K562 (cell line): ENCODE measurements around the gene TMEM107. TPM values are rescaled to one million over a fixed set of nuclear protein-coding genes. Genes with fewer than 3 reads are reported as not detected.
A peak's percentile ranks its signal among the peaks of the same experiment; 100 is the strongest.

Experiments used
- ARID1B ChIP-seq: fragments of 450-650 bp; IDR thresholded peaks from 2 replicates; pipeline ENCODE4 v1.6.1; 2016; ENCODE audit warnings: antibody characterized with exemption, mild to moderate bottlenecking, inconsistent platforms
- BCL6 ChIP-seq: fragments of 250-450 bp; sonication (Bioruptor Pico); IDR thresholded peaks from 2 replicates; pipeline ENCODE4 v1.4.0; 2020
- DEAF1 ChIP-seq: fragments of 450-650 bp; formaldehyde crosslinking; IDR thresholded peaks from 2 replicates; pipeline ENCODE4 v1.4.0; 2020; ENCODE audit warnings: mild to moderate bottlenecking, moderate library complexity
- GTF2E2 ChIP-seq: fragments of 200-800 bp; sonication (Bioruptor generic); IDR thresholded peaks from 2 replicates; pipeline ENCODE4 v1.6.1; 2016; ENCODE audit warnings: missing genetic modification characterization, missing compliant biosample characterization
- IFI16 ChIP-seq: fragments of 250-450 bp; sonication (Bioruptor Pico); IDR thresholded peaks from 2 replicates; pipeline ENCODE4 v2.1.2; 2022; ENCODE audit warnings: mild to moderate bottlenecking, inconsistent platforms
- KAT7 ChIP-seq: sonication (generic); formaldehyde crosslinking; IDR thresholded peaks from 2 replicates; pipeline ENCODE4 v1.8.0; 2022; ENCODE audit warnings: missing genetic modification reagents, mild to moderate bottlenecking, borderline replicate concordance
- L3MBTL2 ChIP-seq: fragments of 450-650 bp; IDR thresholded peaks from 2 replicates; pipeline ENCODE4 v1.6.1; 2016; ENCODE audit warnings: mild to moderate bottlenecking, moderate library complexity
- LEF1 ChIP-seq: fragments of 450-650 bp; IDR thresholded peaks from 2 replicates; pipeline ENCODE4 v1.6.1; 2016; ENCODE audit warnings: mild to moderate bottlenecking
- MED1 ChIP-seq: sonication (generic); formaldehyde crosslinking; IDR thresholded peaks from 2 replicates; pipeline ENCODE4 v1.8.1; 2023; ENCODE audit warnings: missing genetic modification reagents, borderline replicate concordance
- MIER1 ChIP-seq: fragments of 450-650 bp; IDR thresholded peaks from 2 replicates; pipeline ENCODE4 v1.6.1; 2016; ENCODE audit warnings: antibody characterized with exemption, mild to moderate bottlenecking, low read depth
- NFYB ChIP-seq: IDR thresholded peaks from 2 replicates; pipeline ENCODE4 v1.6.1; 2011; ENCODE audit warnings: mild to moderate bottlenecking, moderate library complexity; ENCODE audit not compliant: insufficient read length; ENCODE audit errors: extremely low read depth
- NONO ChIP-seq, 2 experiments: fragments of 200-400 bp in 1 of 2; fragments of 450-650 bp in 1 of 2; formaldehyde crosslinking in 1 of 2; IDR thresholded peaks; 2 replicates each; pipeline ENCODE4 v1.6.1; 2017; ENCODE audit warnings: low read depth in 2 of 2, mild to moderate bottlenecking in 2 of 2, moderate library complexity in 2 of 2, low read length in 1 of 2
- NR2C2 ChIP-seq, 2 experiments: fragments of 200-800 bp in 1 of 2; sonication (Bioruptor generic) in 1 of 2; sonication (generic) in 1 of 2; formaldehyde crosslinking in 1 of 2; IDR thresholded peaks; 2 replicates each; pipeline versions ENCODE4 v1.6.1 to v1.8.0; 2016 to 2022; ENCODE audit warnings: mild to moderate bottlenecking in 1 of 2, missing compliant biosample characterization in 1 of 2, missing genetic modification characterization in 1 of 2, missing genetic modification reagents in 1 of 2
- POLR2AphosphoS2 ChIP-seq: IDR thresholded peaks from 2 replicates; pipeline ENCODE4 v1.6.1; 2012; ENCODE audit warnings: low read length, improper control_type of control experiment
- POU5F1 ChIP-seq: fragments of 150-350 bp; IDR thresholded peaks from 2 replicates; pipeline ENCODE4 v1.6.1; 2014; ENCODE audit warnings: borderline replicate concordance, low read length, low read depth, mild to moderate bottlenecking; ENCODE audit not compliant: partially characterized antibody
- PYGO2 ChIP-seq: fragments of 450-650 bp; IDR thresholded peaks from 2 replicates; pipeline ENCODE4 v1.6.1; 2016; ENCODE audit warnings: mild to moderate bottlenecking, missing genetic modification characterization, moderate library complexity, missing compliant biosample characterization
- SRSF9 ChIP-seq: fragments of 200-400 bp; formaldehyde crosslinking; IDR thresholded peaks from 2 replicates; pipeline ENCODE4 v1.6.1; 2017; ENCODE audit warnings: low read depth, low read length, borderline replicate concordance
- TSC22D4 ChIP-seq: fragments of 450-650 bp; IDR thresholded peaks from 2 replicates; pipeline ENCODE4 v1.6.1; 2016; ENCODE audit warnings: missing genetic modification characterization, missing biosample characterization, control low read depth
- WHSC1 ChIP-seq: IDR thresholded peaks from one replicate; pipeline ENCODE4 v1.6.1; 2012; ENCODE audit warnings: low read length, control low read depth, inconsistent platforms
- ZBTB1 ChIP-seq: sonication (generic); formaldehyde crosslinking; IDR thresholded peaks from 2 replicates; pipeline ENCODE4 v1.8.1; 2023; ENCODE audit warnings: missing genetic modification reagents, low read depth, mild to moderate bottlenecking, borderline replicate concordance
- ZNF551 ChIP-seq: fragments of 250-450 bp; sonication (Bioruptor Pico); IDR thresholded peaks from 2 replicates; pipeline ENCODE4 v1.5.0; 2021; ENCODE audit warnings: mild to moderate bottlenecking, moderate library complexity
- ZNF76 ChIP-seq: fragments of 250-450 bp; sonication (Bioruptor Pico); IDR thresholded peaks from 2 replicates; pipeline ENCODE4 v1.4.0; 2020; ENCODE audit warnings: mild to moderate bottlenecking, moderate library complexity, borderline replicate concordance
- ZNF778 ChIP-seq: fragments of 450-650 bp; formaldehyde crosslinking; IDR thresholded peaks from 2 replicates; pipeline ENCODE4 v1.4.0; 2020; ENCODE audit warnings: mild to moderate bottlenecking, moderate library complexity
- polyA plus RNA-seq, 8 experiments: library from polyadenylated mRNA; depleted of rRNA in 4 of 8; stranded (reverse) in 5 of 8; unstranded in 3 of 8; fragments of >200 nt; fragmentation: Nextera tagmentation in 2 of 8; fragmentation: Illumina TruSeq in 1 of 8; extraction: Ambion mirVana in 2 of 8; extraction: Trizol in 1 of 8; gene quantifications; 2 replicates each; pipeline versions ENCODE4 v1.2.1 to v1.2.3, GENCODE V29; 2011 to 2014; ENCODE audit warnings: inconsistent platforms in 1 of 8, missing spikeins in 1 of 8
- total RNA-seq, 7 experiments: library from RNA; depleted of rRNA in 6 of 7; stranded (reverse); fragments of >200 nt in 6 of 7; fragmentation: Illumina TruSeq in 2 of 7; extraction: Trizol in 2 of 7; gene quantifications; 2 replicates each; pipeline versions ENCODE4 v1.2.1 to v1.2.3, GENCODE V29; 2011 to 2021; ENCODE audit warnings: low replicate concordance in 1 of 7
- TF ChIP-seq, protein P1 (sequence below): sonication (generic); formaldehyde crosslinking; IDR thresholded peaks from 2 replicates; pipeline ENCODE4 v1.8.0; 2023; ENCODE audit warnings: mild to moderate bottlenecking, missing genetic modification reagents

The TMEM107 gene
- total and polyA plus RNA-seq, 9 of the 15 experiments (the other 6 are each of a cell fraction or from before 2014, with no cell fraction given): 7.1 to 26.2 (median 16.9) TPM

DNA sequence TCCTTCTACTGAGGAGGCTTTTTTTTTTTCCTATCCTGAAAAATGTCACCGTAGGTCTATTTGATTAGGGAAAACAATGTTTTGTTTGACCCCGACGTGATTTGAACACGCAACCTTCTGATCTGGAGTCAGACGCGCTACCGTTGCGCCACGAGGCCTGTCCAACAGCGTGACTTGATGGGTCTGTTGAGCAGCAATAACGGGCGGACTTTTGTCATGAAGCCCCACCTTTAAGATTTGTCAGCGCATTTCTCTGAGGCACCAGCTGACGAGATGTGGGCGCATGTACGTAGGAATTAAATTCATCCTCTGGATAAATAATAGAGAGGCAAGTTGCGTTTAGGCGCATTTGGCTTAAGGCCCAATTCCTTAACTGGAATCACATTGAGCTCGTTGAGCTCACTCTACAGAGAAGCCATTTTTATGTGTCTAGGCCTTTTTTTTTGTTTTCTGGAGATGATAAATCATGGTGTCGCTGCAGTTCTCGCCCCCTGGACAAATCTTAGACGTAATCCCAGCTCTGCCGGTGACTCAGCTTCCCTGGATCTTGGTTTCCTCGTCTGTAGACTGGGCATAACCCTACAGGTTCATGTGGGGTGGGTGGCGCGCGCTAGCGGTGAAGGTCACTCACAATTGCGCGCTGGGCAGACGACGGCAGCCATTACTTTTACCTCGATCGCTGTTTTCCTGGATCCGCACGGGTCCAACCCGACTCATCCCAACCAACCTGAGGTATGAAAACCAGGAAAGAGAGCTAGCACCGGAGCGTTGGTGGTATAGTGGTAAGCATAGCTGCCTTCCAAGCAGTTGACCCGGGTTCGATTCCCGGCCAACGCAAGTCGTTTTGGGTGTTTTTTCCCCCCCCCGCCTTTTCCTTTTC is 44.8 kb upstream of the TMEM107 start (continued):
- no peak for TF ChIP-seq TSC22D4 (tag)
- no peak for TF ChIP-seq POLR2AphosphoS2
- TF ChIP-seq POU5F1: no peak
- no peak for TF ChIP-seq SRSF9
- TF ChIP-seq KAT7 (CRISPR knock-in tag): peak; percentile 8; the same call in 1 of the 2 replicates
- TF ChIP-seq MED1: no peak
- no peak for TF ChIP-seq MIER1
- TF ChIP-seq NFYB: no peak
- TF ChIP-seq DEAF1 (CRISPR knock-in tag): no peak
- no peak for TF ChIP-seq IFI16 (CRISPR knock-in tag)
- TF ChIP-seq ZBTB1 (CRISPR knock-in tag): no peak
- TF ChIP-seq ZNF76 (CRISPR knock-in tag): no peak
- TF ChIP-seq ZNF778: no peak
- TF ChIP-seq, protein P1, sequence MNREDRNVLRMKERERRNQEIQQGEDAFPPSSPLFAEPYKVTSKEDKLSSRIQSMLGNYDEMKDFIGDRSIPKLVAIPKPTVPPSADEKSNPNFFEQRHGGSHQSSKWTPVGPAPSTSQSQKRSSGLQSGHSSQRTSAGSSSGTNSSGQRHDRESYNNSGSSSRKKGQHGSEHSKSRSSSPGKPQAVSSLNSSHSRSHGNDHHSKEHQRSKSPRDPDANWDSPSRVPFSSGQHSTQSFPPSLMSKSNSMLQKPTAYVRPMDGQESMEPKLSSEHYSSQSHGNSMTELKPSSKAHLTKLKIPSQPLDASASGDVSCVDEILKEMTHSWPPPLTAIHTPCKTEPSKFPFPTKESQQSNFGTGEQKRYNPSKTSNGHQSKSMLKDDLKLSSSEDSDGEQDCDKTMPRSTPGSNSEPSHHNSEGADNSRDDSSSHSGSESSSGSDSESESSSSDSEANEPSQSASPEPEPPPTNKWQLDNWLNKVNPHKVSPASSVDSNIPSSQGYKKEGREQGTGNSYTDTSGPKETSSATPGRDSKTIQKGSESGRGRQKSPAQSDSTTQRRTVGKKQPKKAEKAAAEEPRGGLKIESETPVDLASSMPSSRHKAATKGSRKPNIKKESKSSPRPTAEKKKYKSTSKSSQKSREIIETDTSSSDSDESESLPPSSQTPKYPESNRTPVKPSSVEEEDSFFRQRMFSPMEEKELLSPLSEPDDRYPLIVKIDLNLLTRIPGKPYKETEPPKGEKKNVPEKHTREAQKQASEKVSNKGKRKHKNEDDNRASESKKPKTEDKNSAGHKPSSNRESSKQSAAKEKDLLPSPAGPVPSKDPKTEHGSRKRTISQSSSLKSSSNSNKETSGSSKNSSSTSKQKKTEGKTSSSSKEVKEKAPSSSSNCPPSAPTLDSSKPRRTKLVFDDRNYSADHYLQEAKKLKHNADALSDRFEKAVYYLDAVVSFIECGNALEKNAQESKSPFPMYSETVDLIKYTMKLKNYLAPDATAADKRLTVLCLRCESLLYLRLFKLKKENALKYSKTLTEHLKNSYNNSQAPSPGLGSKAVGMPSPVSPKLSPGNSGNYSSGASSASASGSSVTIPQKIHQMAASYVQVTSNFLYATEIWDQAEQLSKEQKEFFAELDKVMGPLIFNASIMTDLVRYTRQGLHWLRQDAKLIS (CRISPR knock-in tag): no peak
- no peak for TF ChIP-seq BCL6
- no peak for TF ChIP-seq ARID1B
- peak; percentile 49; the same call in 1 of the 2 replicates for TF ChIP-seq NR2C2 (CRISPR knock-in tag; IDR thresholded peaks at IDR 0.05)
- peak; percentile 47; the same call in 1 of the 2 replicates for TF ChIP-seq NR2C2 (tag; IDR thresholded peaks at IDR 0.05)
- TF ChIP-seq LEF1: no peak
- no peak for TF ChIP-seq GTF2E2 (tag)
- no peak for TF ChIP-seq NONO (IDR thresholded peaks at IDR 0.05; ENCODE audit: low read depth in 2 of 2, low read length in 1 of 2)
- TF ChIP-seq ZNF551: no peak
- TF ChIP-seq WHSC1: no peak
- no peak for TF ChIP-seq PYGO2 (tag)
- TF ChIP-seq L3MBTL2: peak; percentile 41; the same call in 1 of the 2 replicates
